Fibroblast of lung (primary cell): Measurements from ENCODE around the gene RTN3.

Experiments used
- CTCF ChIP-seq, 2 donors: IDR thresholded peaks in 1 of 2; conservative IDR thresholded peaks in 1 of 2; 1 replicate in 1 of 2; 2 replicates in 1 of 2; pipeline ENCODE4 v1.5.1; 2011 to 2012; ENCODE audit warnings: low read length in 2 of 2, control low read depth in 1 of 2, inconsistent platforms in 1 of 2, low read depth in 1 of 2, mild to moderate bottlenecking in 1 of 2
- EZH2 ChIP-seq: IDR thresholded peaks from 2 replicates; pipeline ENCODE4 v1.5.1; 2012; ENCODE audit warnings: low read length, control low read depth, mild to moderate bottlenecking; ENCODE audit errors: missing control alignments

- TF ChIP-seq CTCF (conservative IDR thresholded peaks at IDR 0.05 in 1 of 2, IDR thresholded peaks at IDR 0.05 in 1 of 2; ENCODE audit: low read depth in 1 of 2, low read length in 2 of 2) = no peak
- no peak for TF ChIP-seq EZH2
These were observed 9.2 kb upstream of the RTN3 start for GRCh38 chr11:63672156-63672463.
